Stimulated activated CD8-positive, alpha-beta memory T cell treated with anti-CD3 and anti-CD28 coated beads, Interleukin-4, amount 100 ng/mL, for 48 hours (primary cell): ENCODE data around the gene NOX3.

Source experiments
- DNase-seq: peaks from one replicate; pipeline ENCODE4 v3.0.0-alpha.2; 2020

NOX3 gene

GRCh38 chr6:155429321-155429893, 26.2 kb downstream of the NOX3 start:
- DNase-seq: no peak

GRCh38 chr6:155426408-155426945, 29.2 kb downstream of the NOX3 start:
- DNase-seq: no peak

GRCh38 chr6:155424181-155424580, 31.5 kb downstream of the NOX3 start:
- DNase-seq: no peak

GRCh38 chr6:155422635-155423034, 33.0 kb downstream of the NOX3 start:
- DNase-seq: no peak

- no peak for DNase-seq
These were observed 35.1 kb downstream of the NOX3 start for GRCh38 chr6:155420492-155420891.

- no peak for DNase-seq
These were observed 36.5 kb downstream of the NOX3 start for GRCh38 chr6:155419161-155419560.

GRCh38 chr6:155418017-155418761, 37.5 kb downstream of the NOX3 start:
- peak; percentile 71 for DNase-seq

- DNase-seq: no peak
These were observed 38.2 kb downstream of the NOX3 start for GRCh38 chr6:155417454-155417853.

GRCh38 chr6:155415953-155416352, 39.7 kb downstream of the NOX3 start:
- no peak for DNase-seq

- DNase-seq: no peak
These were observed 41.6 kb downstream of the NOX3 start for GRCh38 chr6:155414049-155414448.

GRCh38 chr6:155412335-155412734, 43.3 kb downstream of the NOX3 start:
- DNase-seq: no peak

- DNase-seq: no peak
These were observed 44.2 kb downstream of the NOX3 start for GRCh38 chr6:155411154-155412052.

GRCh38 chr6:155409391-155409790, 46.2 kb downstream of the NOX3 start:
- no peak for DNase-seq

- no peak for DNase-seq
These were observed 46.7 kb downstream of the NOX3 start for GRCh38 chr6:155408981-155409380.

GRCh38 chr6:155408231-155408630, 47.4 kb downstream of the NOX3 start:
- DNase-seq: no peak

- no peak for DNase-seq
These were observed 48.8 kb downstream of the NOX3 start for GRCh38 chr6:155406801-155407200.

GRCh38 chr6:155404937-155405336, 50.7 kb downstream of the NOX3 start:
- no peak for DNase-seq

- DNase-seq: no peak
These were observed 52.9 kb downstream of the NOX3 start for GRCh38 chr6:155402656-155403304.

- no peak for DNase-seq
These were observed 55.0 kb downstream of the NOX3 start for GRCh38 chr6:155400654-155400965.

- no peak for DNase-seq
These were observed 55.6 kb downstream of the NOX3 start for GRCh38 chr6:155399745-155400653.

GRCh38 chr6:155399062-155399744, 56.4 kb downstream of the NOX3 start:
- no peak for DNase-seq
